Breast epithelium (tissue), 3 donors: ENCODE measurements around the gene ASNSD1.

Source experiments
- POLR2AphosphoS5 ChIP-seq, 3 donors: sonication (generic); formaldehyde crosslinking; IDR thresholded peaks; one replicate each; pipeline ENCODE4 v1.6.1; 2017; ENCODE audit warnings: antibody characterized with exemption in 3 of 3
- TF ChIP-seq, protein P1 (sequence below), 3 donors: fragments of 450-650 bp; IDR thresholded peaks; one replicate each; pipeline ENCODE4 v1.5.1; 2016 to 2017; ENCODE audit warnings: antibody characterized with exemption in 3 of 3, mild to moderate bottlenecking in 3 of 3, moderate library complexity in 3 of 3

DNA sequence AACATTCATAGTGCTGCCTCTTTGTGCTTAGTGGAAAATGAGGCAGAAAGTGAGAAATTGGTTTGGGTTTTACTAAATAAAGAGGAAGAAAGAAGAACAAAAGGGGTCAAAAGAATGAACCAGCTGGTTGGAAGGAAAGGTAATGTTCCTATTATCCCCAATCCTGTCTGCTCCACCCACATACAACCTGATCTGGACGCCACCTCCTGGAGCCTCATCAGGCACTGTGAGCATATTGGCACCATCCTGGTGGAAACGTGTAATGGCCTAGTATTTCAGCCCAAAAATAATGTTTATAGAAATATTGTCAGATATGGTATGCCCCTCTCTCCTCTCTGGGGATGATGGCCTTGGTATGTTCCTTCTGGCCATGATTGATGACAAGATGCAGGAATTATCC lies 35.6 kb upstream of the ASNSD1 start:
- TF ChIP-seq, protein P1, sequence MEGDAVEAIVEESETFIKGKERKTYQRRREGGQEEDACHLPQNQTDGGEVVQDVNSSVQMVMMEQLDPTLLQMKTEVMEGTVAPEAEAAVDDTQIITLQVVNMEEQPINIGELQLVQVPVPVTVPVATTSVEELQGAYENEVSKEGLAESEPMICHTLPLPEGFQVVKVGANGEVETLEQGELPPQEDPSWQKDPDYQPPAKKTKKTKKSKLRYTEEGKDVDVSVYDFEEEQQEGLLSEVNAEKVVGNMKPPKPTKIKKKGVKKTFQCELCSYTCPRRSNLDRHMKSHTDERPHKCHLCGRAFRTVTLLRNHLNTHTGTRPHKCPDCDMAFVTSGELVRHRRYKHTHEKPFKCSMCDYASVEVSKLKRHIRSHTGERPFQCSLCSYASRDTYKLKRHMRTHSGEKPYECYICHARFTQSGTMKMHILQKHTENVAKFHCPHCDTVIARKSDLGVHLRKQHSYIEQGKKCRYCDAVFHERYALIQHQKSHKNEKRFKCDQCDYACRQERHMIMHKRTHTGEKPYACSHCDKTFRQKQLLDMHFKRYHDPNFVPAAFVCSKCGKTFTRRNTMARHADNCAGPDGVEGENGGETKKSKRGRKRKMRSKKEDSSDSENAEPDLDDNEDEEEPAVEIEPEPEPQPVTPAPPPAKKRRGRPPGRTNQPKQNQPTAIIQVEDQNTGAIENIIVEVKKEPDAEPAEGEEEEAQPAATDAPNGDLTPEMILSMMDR (IDR thresholded peaks at IDR 0.05) = no peak
- TF ChIP-seq POLR2AphosphoS5 (IDR thresholded peaks at IDR 0.05) = no peak
